GM18517 (cell line): Measurements from ENCODE around the gene HSPB6.
"Not testable (repeated sequence)": the region's sequence is repeated elsewhere in the genome, so short reads cannot be mapped to it uniquely, and the experiment has no call there.

ENCODE experiments used
- ATAC-seq: cut with Tn5 transposase; IDR thresholded peaks from one replicate; pipeline ENCODE4 v1.9.1; 2021; ENCODE audit warnings: mild to moderate bottlenecking, moderate library complexity; ENCODE audit not compliant: unreplicated experiment

The HSPB6 gene

GRCh38 chr19:35756377-35757230, at the start of gene HSPB6:
TSS of gene HSPB6 (minus strand) at chr19:35757029. CDS start at chr19:35757008, 21 bp downstream.
- ATAC-seq: no peak

- ATAC-seq: no peak
Measured at GRCh38 chr19:35806597-35806996, 49.8 kb upstream of the HSPB6 start.

- ATAC-seq: no peak
Measured at GRCh38 chr19:35805526-35806102, 48.8 kb upstream of the HSPB6 start.

GRCh38 chr19:35801828-35802227, 45.0 kb upstream of the HSPB6 start:
- ATAC-seq: no peak

- ATAC-seq: no peak
Measured at GRCh38 chr19:35797663-35798062, 40.8 kb upstream of the HSPB6 start.

GRCh38 chr19:35796645-35797542, 40.1 kb upstream of the HSPB6 start:
- no peak for ATAC-seq

- ATAC-seq: not testable (repeated sequence)
Measured at GRCh38 chr19:35795564-35795963, 38.7 kb upstream of the HSPB6 start.

- ATAC-seq: no peak
Measured at GRCh38 chr19:35793381-35794165, 36.7 kb upstream of the HSPB6 start.

- no peak for ATAC-seq
Measured at GRCh38 chr19:35792888-35793287, 36.1 kb upstream of the HSPB6 start.

GRCh38 chr19:35792312-35792711, 35.5 kb upstream of the HSPB6 start:
- ATAC-seq: no peak

- ATAC-seq: no peak
Measured at GRCh38 chr19:35791814-35792279, 35.0 kb upstream of the HSPB6 start.

- ATAC-seq: no peak
Measured at GRCh38 chr19:35790981-35791813, 34.4 kb upstream of the HSPB6 start.

- ATAC-seq: no peak
Measured at GRCh38 chr19:35789978-35790944, 33.4 kb upstream of the HSPB6 start.

GRCh38 chr19:35789195-35789977, 32.6 kb upstream of the HSPB6 start:
- no peak for ATAC-seq

GRCh38 chr19:35788205-35788960, 31.6 kb upstream of the HSPB6 start:
- ATAC-seq: no peak

GRCh38 chr19:35787227-35787799, 30.5 kb upstream of the HSPB6 start:
- ATAC-seq: no peak
